HG03354 (cell line): ENCODE data around the gene ZFR.

ENCODE experiments used
- ATAC-seq: cut with Tn5 transposase; IDR thresholded peaks from one replicate; pipeline ENCODE4 v1.9.1; 2021; ENCODE audit warnings: mild to moderate bottlenecking; ENCODE audit not compliant: unreplicated experiment, poor library complexity, severe bottlenecking

ZFR gene

DNA sequence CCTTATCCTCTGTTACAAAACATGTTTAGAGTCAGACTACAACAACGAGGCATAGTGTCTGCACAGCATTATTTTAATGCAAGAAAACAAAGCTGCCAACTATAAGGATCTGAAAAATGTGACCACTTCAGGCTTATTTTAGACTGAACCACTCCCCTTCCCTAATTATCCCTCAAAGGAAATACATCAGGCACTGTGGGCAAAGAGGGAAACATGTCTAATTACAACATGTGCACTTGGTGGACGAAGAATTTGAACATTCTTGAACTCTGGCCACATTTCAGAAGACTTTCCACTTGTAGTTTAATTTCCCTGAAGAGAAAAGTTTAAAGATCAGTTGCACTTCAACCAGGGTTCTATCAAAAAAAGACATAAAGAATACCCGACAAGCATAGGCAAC, 135.6 kb downstream of the ZFR start:
- no peak for ATAC-seq

DNA sequence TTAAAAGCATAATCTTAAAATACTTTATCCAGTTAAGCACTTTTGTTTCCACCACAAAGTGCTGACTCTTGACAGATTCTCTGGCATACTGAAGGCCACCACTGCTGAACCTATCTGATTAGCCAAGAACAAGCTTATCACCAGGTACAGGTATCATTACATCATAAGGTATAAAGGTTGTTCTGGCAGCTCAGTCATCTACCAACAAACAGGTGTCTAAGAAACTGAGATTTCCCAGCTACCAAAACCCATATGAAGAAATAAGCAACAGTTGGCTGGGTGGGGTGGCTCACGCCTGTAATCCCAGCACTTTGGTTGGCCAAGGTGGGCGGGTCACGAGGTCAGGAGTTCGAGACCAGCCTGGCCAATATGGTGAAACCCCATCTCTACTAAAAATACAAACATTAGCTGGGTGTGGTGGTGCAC, 136.8 kb downstream of the ZFR start:
- no peak for ATAC-seq

DNA sequence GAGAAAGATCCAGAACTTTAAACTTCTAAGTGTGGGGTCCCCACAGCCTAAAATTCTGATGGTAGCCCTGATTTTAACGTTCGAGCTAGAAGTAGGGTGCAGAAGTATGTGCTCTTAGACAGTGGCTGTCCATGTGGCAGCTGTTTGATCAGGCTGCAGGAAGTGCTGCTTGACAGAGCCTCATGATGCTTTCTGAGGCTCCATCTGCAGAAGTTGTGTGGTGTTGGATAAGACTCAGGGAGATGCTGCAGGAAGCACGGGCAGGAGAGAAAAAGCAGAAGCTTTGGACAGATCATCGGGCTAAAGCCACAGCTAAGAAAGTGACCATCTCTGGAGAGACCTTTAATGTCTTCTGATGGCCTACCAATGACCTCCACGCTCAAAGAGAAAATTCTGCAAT, 139.9 kb downstream of the ZFR start:
- ATAC-seq = no peak
